Fibroblast of pulmonary artery (primary cell): Measurements from ENCODE around the gene SF3B3.
A peak's percentile ranks its signal among the peaks of the same experiment; 100 is the strongest.

Source experiments
- DNase-seq: peaks from one replicate; pipeline ENCODE4 v3.0.0-alpha.2; 2010; ENCODE audit warnings: low read depth
- H3K4me3 ChIP-seq: replicated peaks from 2 replicates; pipeline ENCODE4 v1.5.1; 2011; ENCODE audit warnings: low read depth, mild to moderate bottlenecking, control low read depth, low read length, moderate library complexity
- TF ChIP-seq, protein P1 (sequence below): IDR thresholded peaks from 2 replicates; pipeline ENCODE4 v1.5.1; 2011; ENCODE audit warnings: mild to moderate bottlenecking, control low read depth, low read length, inconsistent platforms; ENCODE audit errors: missing control alignments

Gene SF3B3

GRCh38 chr16:70494202-70494770, 29.3 kb upstream of the SF3B3 start:
- no peak overlapping the region for H3K4me3 ChIP-seq
- DNase-seq, result no peak
- TF ChIP-seq, protein P1, sequence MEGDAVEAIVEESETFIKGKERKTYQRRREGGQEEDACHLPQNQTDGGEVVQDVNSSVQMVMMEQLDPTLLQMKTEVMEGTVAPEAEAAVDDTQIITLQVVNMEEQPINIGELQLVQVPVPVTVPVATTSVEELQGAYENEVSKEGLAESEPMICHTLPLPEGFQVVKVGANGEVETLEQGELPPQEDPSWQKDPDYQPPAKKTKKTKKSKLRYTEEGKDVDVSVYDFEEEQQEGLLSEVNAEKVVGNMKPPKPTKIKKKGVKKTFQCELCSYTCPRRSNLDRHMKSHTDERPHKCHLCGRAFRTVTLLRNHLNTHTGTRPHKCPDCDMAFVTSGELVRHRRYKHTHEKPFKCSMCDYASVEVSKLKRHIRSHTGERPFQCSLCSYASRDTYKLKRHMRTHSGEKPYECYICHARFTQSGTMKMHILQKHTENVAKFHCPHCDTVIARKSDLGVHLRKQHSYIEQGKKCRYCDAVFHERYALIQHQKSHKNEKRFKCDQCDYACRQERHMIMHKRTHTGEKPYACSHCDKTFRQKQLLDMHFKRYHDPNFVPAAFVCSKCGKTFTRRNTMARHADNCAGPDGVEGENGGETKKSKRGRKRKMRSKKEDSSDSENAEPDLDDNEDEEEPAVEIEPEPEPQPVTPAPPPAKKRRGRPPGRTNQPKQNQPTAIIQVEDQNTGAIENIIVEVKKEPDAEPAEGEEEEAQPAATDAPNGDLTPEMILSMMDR, result no peak

GRCh38 chr16:70494777-70495176, 28.8 kb upstream of the SF3B3 start:
- no peak for DNase-seq
- H3K4me3 ChIP-seq, result no peak overlapping the region
- TF ChIP-seq, protein P1, result no peak

DNA sequence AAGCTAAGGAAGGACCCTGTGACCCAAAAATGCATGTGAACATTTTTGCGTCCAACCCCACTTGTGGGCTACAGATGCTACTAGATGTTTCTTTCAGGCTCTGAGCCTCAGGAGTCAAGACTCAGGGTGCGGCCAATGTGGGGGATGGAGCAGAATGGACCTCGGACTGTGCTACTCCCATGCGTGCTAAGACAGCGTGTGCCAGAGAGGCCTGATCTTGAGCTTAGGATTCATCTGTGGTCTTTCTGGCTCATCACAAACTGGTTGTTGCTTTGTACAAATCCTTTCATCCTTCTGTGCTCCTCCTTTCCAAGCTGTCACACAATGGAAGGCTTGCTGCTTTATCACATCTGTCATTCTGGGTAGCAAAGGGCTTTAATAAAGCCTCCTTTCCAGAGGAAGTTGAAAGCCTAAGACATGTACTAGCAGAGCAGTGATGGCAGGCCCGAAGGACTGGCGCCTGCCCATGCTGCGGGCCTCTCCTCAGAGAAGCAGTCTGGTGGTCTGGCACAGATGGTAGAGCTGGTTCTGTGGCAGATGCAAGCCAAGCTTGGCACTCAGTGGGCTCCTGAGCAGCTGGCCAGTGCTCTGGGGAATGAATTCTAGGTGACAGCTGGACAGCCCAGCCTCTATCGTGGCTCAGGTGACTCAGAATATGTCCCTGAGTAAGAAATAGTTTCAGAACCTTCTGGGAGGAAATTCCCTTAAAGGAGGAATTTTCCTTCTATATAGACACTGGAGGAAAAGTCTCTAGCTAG, 28.0 kb upstream of the SF3B3 start:
- DNase-seq, result no peak
- H3K4me3 ChIP-seq, result no peak overlapping the region
- TF ChIP-seq, protein P1, result no peak

DNA sequence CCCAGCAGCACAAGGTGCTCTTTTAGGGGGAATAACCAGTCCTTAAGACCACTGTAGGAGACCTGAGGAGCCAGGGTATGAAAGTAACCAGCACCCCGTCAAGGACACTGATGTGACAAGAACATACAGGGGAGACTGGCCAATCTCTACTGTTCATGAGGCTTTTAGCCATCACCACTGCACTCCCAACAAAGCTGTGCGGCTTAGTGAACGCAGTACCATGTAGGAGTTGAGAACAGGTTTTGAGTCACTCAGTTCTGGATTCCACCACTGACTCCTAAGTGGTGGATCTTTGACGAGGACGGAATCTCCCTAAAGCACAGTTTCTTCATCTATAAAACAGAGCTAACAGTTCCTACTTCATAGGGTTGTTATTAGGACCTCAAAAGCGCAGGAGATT, 27.1 kb upstream of the SF3B3 start:
- no peak for DNase-seq
- H3K4me3 ChIP-seq, result no peak overlapping the region
- TF ChIP-seq, protein P1, result no peak

- TF ChIP-seq, protein P1, result peak; percentile 15
- no peak overlapping the region for H3K4me3 ChIP-seq
- peak; percentile 22 for DNase-seq
Observed at GRCh38 chr16:70508752-70509151, 14.9 kb upstream of the SF3B3 start.

GRCh38 chr16:70510216-70510615, 13.4 kb upstream of the SF3B3 start:
- H3K4me3 ChIP-seq, result no peak overlapping the region
- DNase-seq, result no peak
- TF ChIP-seq, protein P1, result no peak

GRCh38 chr16:70511833-70512232, 11.8 kb upstream of the SF3B3 start:
- DNase-seq, result no peak
- TF ChIP-seq, protein P1, result no peak
- no peak overlapping the region for H3K4me3 ChIP-seq
